Vagina (tissue), 2 donors: Measurements from ENCODE around the gene TBC1D4. TPM values are rescaled to one million over a fixed set of nuclear protein-coding genes. Genes with fewer than 3 reads are reported as not detected.

ENCODE experiments used
- DNase-seq, 2 donors: peaks; one replicate each; pipeline ENCODE4 v3.0.0-alpha.2; 2017; ENCODE audit errors: extremely low spot score in 2 of 2
- H3K27ac ChIP-seq: fragments of 200-600 bp; sonication (generic); one replicate; pipeline ENCODE4 v1.5.1; 2019
- H3K27me3 ChIP-seq: fragments of 200-600 bp; sonication (generic); one replicate; pipeline ENCODE4 v1.5.1; 2019
- H3K36me3 ChIP-seq, 2 donors: fragments of 200-600 bp; sonication (generic); one replicate each; pipeline ENCODE4 v1.5.1; 2017 to 2019
- H3K4me1 ChIP-seq: fragments of 200-600 bp; sonication (generic); one replicate; pipeline ENCODE4 v1.5.1; 2019
- H3K4me3 ChIP-seq, 2 donors: fragments of 200-600 bp; sonication (generic); 1 replicate in 1 of 2; 2 replicates in 1 of 2; pipeline ENCODE4 v1.5.1; 2016 to 2019
- H3K9me3 ChIP-seq: fragments of 200-600 bp; sonication (generic); one replicate; pipeline ENCODE4 v1.5.1; 2019
- POLR2A ChIP-seq, 2 donors: fragments of 450-650 bp; IDR thresholded peaks; one replicate each; pipeline ENCODE4 v1.6.1; 2017; ENCODE audit warnings: antibody characterized with exemption in 2 of 2, mild to moderate bottlenecking in 2 of 2, moderate library complexity in 2 of 2
- POLR2AphosphoS5 ChIP-seq, 2 donors: sonication (generic); formaldehyde crosslinking; IDR thresholded peaks; one replicate each; pipeline ENCODE4 v1.9.0; 2017; ENCODE audit warnings: antibody characterized with exemption in 2 of 2, mild to moderate bottlenecking in 2 of 2, low read depth in 1 of 2; ENCODE audit not compliant: insufficient read depth in 1 of 2
- intact Hi-C: fragments of 100-400 bp; cut with DNase I; formaldehyde crosslinking; loops from one replicate; pipeline ENCODE4 v1.15.1; 2023
- total RNA-seq: library from RNA; depleted of rRNA; stranded (reverse); fragments of >200 nt; gene quantifications from one replicate; pipeline ENCODE4 v1.2.3, GENCODE V29; 2016
- TF ChIP-seq, protein P1 (sequence below), 3 experiments: fragments of 450-650 bp in 2 of 3; fragments of 200-600 bp in 1 of 3; sonication (generic) in 1 of 3; IDR thresholded peaks; one replicate each; pipeline ENCODE4 v1.5.1; 2017 to 2019; ENCODE audit warnings: antibody characterized with exemption in 3 of 3, mild to moderate bottlenecking in 2 of 3, moderate library complexity in 2 of 3

The TBC1D4 gene
- total RNA-seq, 1 donor from 2014 or later: 25.0 TPM

DNA sequence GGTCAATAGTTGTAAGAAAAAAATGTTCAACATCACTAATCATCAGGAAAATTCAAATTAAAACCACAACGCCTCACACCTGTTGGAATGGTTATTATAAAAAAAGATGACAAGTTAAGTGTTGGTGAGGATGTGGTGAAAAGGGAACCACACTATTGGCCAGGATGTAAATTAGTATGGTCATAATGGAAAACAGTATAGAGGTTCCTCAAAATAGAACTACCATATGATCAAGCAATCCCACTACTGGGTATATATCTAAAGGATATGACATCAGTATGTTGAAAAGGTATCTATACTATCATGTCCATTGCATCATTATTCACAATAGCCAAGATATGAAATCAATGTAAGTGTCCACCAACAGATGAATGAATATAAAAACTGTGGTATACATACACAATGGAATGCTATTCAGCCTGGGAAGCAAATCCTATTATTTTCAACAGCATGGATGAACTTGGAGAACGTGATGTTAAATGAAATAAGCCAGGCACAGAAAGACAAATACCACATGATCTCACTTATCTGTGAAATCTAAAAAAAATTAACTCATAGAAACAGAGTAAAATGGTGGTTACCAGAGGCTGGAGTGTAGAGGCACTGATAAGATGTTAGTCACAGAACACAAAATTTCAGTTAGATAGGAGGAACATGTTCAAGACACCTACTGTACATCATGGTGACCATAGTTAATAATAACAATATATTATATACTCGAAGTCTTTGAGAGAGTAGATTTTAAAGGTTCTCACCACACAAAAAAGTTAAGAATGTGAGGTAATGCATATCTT lies 56.6 kb downstream of the TBC1D4 start:
- Histone ChIP-seq H3K27ac (no peak overlapping the region), H3K27me3 (no peaks in the 10 kb centered on the region), H3K9me3 (no peaks in the 10 kb centered on the region), H3K4me1 (no peaks in the 10 kb centered on the region), H3K36me3 (no peaks in the 10 kb centered on the region), H3K4me3 (no peak overlapping the region)
- intact Hi-C loops: no loop called here
- TF ChIP-seq, protein P1, sequence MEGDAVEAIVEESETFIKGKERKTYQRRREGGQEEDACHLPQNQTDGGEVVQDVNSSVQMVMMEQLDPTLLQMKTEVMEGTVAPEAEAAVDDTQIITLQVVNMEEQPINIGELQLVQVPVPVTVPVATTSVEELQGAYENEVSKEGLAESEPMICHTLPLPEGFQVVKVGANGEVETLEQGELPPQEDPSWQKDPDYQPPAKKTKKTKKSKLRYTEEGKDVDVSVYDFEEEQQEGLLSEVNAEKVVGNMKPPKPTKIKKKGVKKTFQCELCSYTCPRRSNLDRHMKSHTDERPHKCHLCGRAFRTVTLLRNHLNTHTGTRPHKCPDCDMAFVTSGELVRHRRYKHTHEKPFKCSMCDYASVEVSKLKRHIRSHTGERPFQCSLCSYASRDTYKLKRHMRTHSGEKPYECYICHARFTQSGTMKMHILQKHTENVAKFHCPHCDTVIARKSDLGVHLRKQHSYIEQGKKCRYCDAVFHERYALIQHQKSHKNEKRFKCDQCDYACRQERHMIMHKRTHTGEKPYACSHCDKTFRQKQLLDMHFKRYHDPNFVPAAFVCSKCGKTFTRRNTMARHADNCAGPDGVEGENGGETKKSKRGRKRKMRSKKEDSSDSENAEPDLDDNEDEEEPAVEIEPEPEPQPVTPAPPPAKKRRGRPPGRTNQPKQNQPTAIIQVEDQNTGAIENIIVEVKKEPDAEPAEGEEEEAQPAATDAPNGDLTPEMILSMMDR (IDR thresholded peaks at IDR 0.05): no peak
- TF ChIP-seq POLR2AphosphoS5 (IDR thresholded peaks at IDR 0.05; ENCODE audit: insufficient read depth in 1 of 2, low read depth in 1 of 2): no peak
- TF ChIP-seq POLR2A (IDR thresholded peaks at IDR 0.05): no peak
- DNase-seq: no peak

DNA sequence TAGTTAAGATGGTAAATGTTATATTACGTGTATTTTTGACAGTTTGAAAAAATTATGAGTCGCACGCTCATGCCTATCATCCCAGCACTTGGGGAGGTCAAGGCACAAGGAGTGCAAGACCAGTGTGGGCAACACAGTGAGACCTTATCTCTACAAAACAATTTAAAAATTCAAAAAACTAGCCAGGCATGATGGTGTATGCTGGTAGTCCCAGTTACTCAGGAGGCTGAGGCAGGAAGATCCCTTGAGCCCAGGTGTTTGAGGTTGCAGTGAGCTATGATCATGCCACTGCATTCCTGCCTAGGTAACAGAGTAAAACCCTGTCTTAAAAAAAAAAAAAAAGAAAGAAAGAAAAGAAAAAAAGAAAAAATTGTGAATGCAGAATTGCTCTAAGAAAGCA lies 58.0 kb downstream of the TBC1D4 start:
- H3K9me3 ChIP-seq: no peaks in the 10 kb centered on the region
- intact Hi-C loops: no loop called here
- H3K27me3 ChIP-seq: no peaks in the 10 kb centered on the region
- DNase-seq: no peak
- H3K4me1 ChIP-seq: no peaks in the 10 kb centered on the region
- no peaks in the 10 kb centered on the region for H3K36me3 ChIP-seq
- TF ChIP-seq POLR2A (IDR thresholded peaks at IDR 0.05) (no peak), POLR2AphosphoS5 (IDR thresholded peaks at IDR 0.05; ENCODE audit: insufficient read depth in 1 of 2, low read depth in 1 of 2) (no peak)
- TF ChIP-seq, protein P1 (IDR thresholded peaks at IDR 0.05): no peak
- H3K27ac ChIP-seq: no peak overlapping the region
- no peak overlapping the region for H3K4me3 ChIP-seq

GRCh38 chr13:75422028-75422427 lies 59.9 kb downstream of the TBC1D4 start:
- no peak overlapping the region for H3K4me3 ChIP-seq
- H3K4me1 ChIP-seq: peaks cover 4% of the 10 kb centered on the region
- no peak for DNase-seq
- no peak overlapping the region for H3K27ac ChIP-seq
- no peaks in the 10 kb centered on the region for H3K27me3 ChIP-seq
- intact Hi-C loops: no loop called here
- H3K9me3 ChIP-seq: no peaks in the 10 kb centered on the region
- no peak for TF ChIP-seq POLR2AphosphoS5 (IDR thresholded peaks at IDR 0.05; ENCODE audit: insufficient read depth in 1 of 2, low read depth in 1 of 2)
- no peak for TF ChIP-seq POLR2A (IDR thresholded peaks at IDR 0.05)
- no peaks in the 10 kb centered on the region for H3K36me3 ChIP-seq

DNA sequence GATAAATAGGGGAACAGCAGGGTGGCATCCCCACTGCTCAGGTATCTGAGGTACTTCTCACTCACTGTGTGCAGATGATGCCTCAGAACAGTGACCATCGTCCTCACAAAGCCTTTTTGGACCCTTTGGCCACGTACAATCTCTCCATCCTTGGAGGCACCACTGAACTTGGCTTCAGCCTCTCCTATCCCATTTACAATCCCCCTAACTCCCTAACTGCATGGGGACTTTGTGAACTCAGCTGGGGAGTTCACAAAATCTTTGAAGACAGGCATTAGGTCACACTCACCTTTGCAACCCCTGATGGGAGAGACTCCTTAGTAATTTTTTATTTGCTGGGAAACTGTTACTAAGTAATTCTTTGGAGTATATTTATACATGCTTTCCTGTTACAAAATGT lies 60.8 kb downstream of the TBC1D4 start:
- intact Hi-C loops: no loop called here

GRCh38 chr13:75419656-75420055 lies 62.3 kb downstream of the TBC1D4 start:
- TF ChIP-seq, protein P1 (IDR thresholded peaks at IDR 0.05): no peak
- no peak for TF ChIP-seq POLR2AphosphoS5 (IDR thresholded peaks at IDR 0.05; ENCODE audit: insufficient read depth in 1 of 2, low read depth in 1 of 2)
- no peak for TF ChIP-seq POLR2A (IDR thresholded peaks at IDR 0.05)
- peaks cover 20% of the 10 kb centered on the region for H3K4me1 ChIP-seq
- intact Hi-C loops: no loop called here

More for the DNA sequence above, 60.8 kb downstream of the TBC1D4 start:
- DNase-seq: no peak
- no peak overlapping the region for H3K4me3 ChIP-seq
- H3K27me3 ChIP-seq: no peaks in the 10 kb centered on the region
- TF ChIP-seq, protein P1 (IDR thresholded peaks at IDR 0.05): no peak
- TF ChIP-seq POLR2A (IDR thresholded peaks at IDR 0.05): no peak
- H3K9me3 ChIP-seq: no peaks in the 10 kb centered on the region
- peaks cover 13% of the 10 kb centered on the region for H3K4me1 ChIP-seq
- no peaks in the 10 kb centered on the region for H3K36me3 ChIP-seq
- H3K27ac ChIP-seq: no peak overlapping the region

More at GRCh38 chr13:75419656-75420055, 62.3 kb downstream of the TBC1D4 start:
- no peaks in the 10 kb centered on the region for H3K27me3 ChIP-seq
- H3K9me3 ChIP-seq: no peaks in the 10 kb centered on the region
- no peak overlapping the region for H3K4me3 ChIP-seq
- H3K36me3 ChIP-seq: no peaks in the 10 kb centered on the region
- no peak overlapping the region for H3K27ac ChIP-seq
- DNase-seq: no peak
